H1 (cell line): ENCODE results near the gene ZBTB1. TPM values are rescaled to one million over a fixed set of nuclear protein-coding genes. Genes with fewer than 3 reads are reported as not detected.

ENCODE experiments used
- CTCF ChIA-PET: fragments of 300-600 bp; sonication (Branson Sonifier 250); formaldehyde crosslinking; loops from one replicate; lab custom pipeline; 2021; ENCODE audit not compliant: partially characterized antibody; lab: Charles Lee
- POLR2A ChIA-PET: fragments of 300-600 bp; sonication (Branson Sonifier 250); formaldehyde crosslinking; loops from one replicate; lab custom pipeline; 2021; ENCODE audit warnings: inconsistent platforms; ENCODE audit not compliant: partially characterized antibody; lab: Charles Lee
- DNase-seq, 2 experiments: peaks; one replicate each; pipeline versions ENCODE4 v3.0.0 to v3.0.0-alpha.2; 2010 to 2022; ENCODE audit warnings: low spot score in 2 of 2, low read depth in 1 of 2, mixed read lengths in 1 of 2
- FAIRE-seq: peaks from 2 replicates; lab custom pipeline; 2011; peaks lifted over from hg19 to GRCh38; lab: Jason Lieb, UNC
- H2AFZ ChIP-seq: 2 replicates; pipeline ENCODE4 v1.8.1; 2012; ENCODE audit warnings: low read length, inconsistent platforms
- H2AK5ac ChIP-seq: 2 replicates; pipeline ENCODE4 v1.6.1; 2013; ENCODE audit warnings: low read depth, low read length
- H2BK120ac ChIP-seq: replicated peaks from 2 replicates; pipeline ENCODE3; 2013; ENCODE audit warnings: low read depth, low read length, inconsistent platforms
- H2BK12ac ChIP-seq: 2 replicates; pipeline ENCODE4 v1.6.1; 2013; ENCODE audit warnings: low read depth, low read length
- H2BK15ac ChIP-seq: 2 replicates; pipeline ENCODE4 v1.6.1; 2013; ENCODE audit warnings: low read length
- H2BK20ac ChIP-seq: 2 replicates; pipeline ENCODE4 v1.6.1; 2013; ENCODE audit warnings: low read length
- H2BK5ac ChIP-seq: 2 replicates; pipeline ENCODE4 v1.6.1; 2013; ENCODE audit warnings: low read depth, low read length
- H3K14ac ChIP-seq: 2 replicates; pipeline ENCODE4 v1.6.1; 2013; ENCODE audit warnings: inconsistent platforms; ENCODE audit not compliant: insufficient read length
- H3K18ac ChIP-seq: 2 replicates; pipeline ENCODE4 v1.6.1; 2013; ENCODE audit warnings: low read length; ENCODE audit errors: extremely low read depth
- H3K23ac ChIP-seq: 2 replicates; pipeline ENCODE4 v1.6.1; 2013; ENCODE audit warnings: inconsistent platforms; ENCODE audit not compliant: insufficient read length
- H3K23me2 ChIP-seq: 2 replicates; pipeline ENCODE4 v1.6.1; 2013; ENCODE audit warnings: low read depth, low read length
- H3K27ac ChIP-seq: 2 replicates; pipeline ENCODE4 v1.6.1; 2011; ENCODE audit warnings: low read depth, low read length, inconsistent platforms
- H3K27me3 ChIP-seq, 4 experiments: replicated peaks in 1 of 4; 1 replicate in 1 of 4; 2 replicates in 3 of 4; pipeline versions ENCODE4 v1.6.1 to v1.8.1; 2011 to 2013; ENCODE audit warnings: low read length in 3 of 4, mild to moderate bottlenecking in 3 of 4, inconsistent platforms in 2 of 4, mixed read lengths in 2 of 4, moderate library complexity in 1 of 4; ENCODE audit not compliant: control insufficient read depth in 3 of 4, insufficient read depth in 3 of 4; ENCODE audit errors: extremely low read depth in 1 of 4
- H3K36me3 ChIP-seq, 4 experiments: 2 replicates each; pipeline versions ENCODE4 v1.6.1 to v1.8.1; 2011 to 2013; ENCODE audit warnings: mild to moderate bottlenecking in 4 of 4, low read length in 3 of 4, moderate library complexity in 2 of 4, control low read depth in 1 of 4, inconsistent platforms in 1 of 4; ENCODE audit not compliant: insufficient read depth in 4 of 4, control insufficient read depth in 2 of 4
- H3K4ac ChIP-seq: replicated peaks from 2 replicates; pipeline ENCODE3; 2013; ENCODE audit warnings: low read length, low read depth, mixed read lengths, inconsistent platforms; ENCODE audit not compliant: insufficient read length
- H3K4me1 ChIP-seq, 4 experiments: replicated peaks in 1 of 4; 1 replicate in 1 of 4; 2 replicates in 3 of 4; pipeline versions ENCODE4 v1.6.1 to v1.8.1; 2011 to 2013; ENCODE audit warnings: low read length in 3 of 4, inconsistent platforms in 2 of 4, mixed read lengths in 1 of 4; ENCODE audit not compliant: insufficient read depth in 4 of 4, control insufficient read depth in 3 of 4
- H3K4me2 ChIP-seq, 2 experiments: 2 replicates each; pipeline versions ENCODE4 v1.6.1 to v1.8.1; 2011 to 2013; ENCODE audit warnings: low read depth in 2 of 2, low read length in 2 of 2, control low read depth in 1 of 2, inconsistent platforms in 1 of 2, mild to moderate bottlenecking in 1 of 2; ENCODE audit not compliant: insufficient read depth in 1 of 2
- H3K4me3 ChIP-seq, 4 experiments: fragments of 200-600, 300-600 bp in 1 of 4; sonication (generic), shearing (Covaris generic), sonication (Bioruptor Twin) in 1 of 4; 2 replicates each; pipeline versions ENCODE4 v1.5.1 to v1.8.1; 2011 to 2016; ENCODE audit warnings: low read length in 4 of 4, low read depth in 3 of 4, control low read depth in 2 of 4, inconsistent platforms in 2 of 4, mild to moderate bottlenecking in 2 of 4, mixed read lengths in 1 of 4, moderate library complexity in 1 of 4; ENCODE audit not compliant: insufficient read depth in 2 of 4; ENCODE audit errors: extremely low read depth in 1 of 4
- H3K56ac ChIP-seq: replicated peaks from 2 replicates; pipeline ENCODE3; 2013; ENCODE audit warnings: low read depth, mild to moderate bottlenecking, mixed read lengths, low read length, inconsistent platforms; ENCODE audit not compliant: insufficient read length
- H3K79me1 ChIP-seq: 2 replicates; pipeline ENCODE4 v1.6.1; 2013; ENCODE audit warnings: low read depth, low read length, control low read depth
- H3K79me2 ChIP-seq, 2 experiments: 2 replicates each; pipeline versions ENCODE4 v1.6.1 to v1.8.1; 2012 to 2013; ENCODE audit warnings: low read length in 2 of 2, mild to moderate bottlenecking in 2 of 2, inconsistent platforms in 1 of 2; ENCODE audit not compliant: insufficient read depth in 2 of 2, control insufficient read depth in 1 of 2
- H3K9ac ChIP-seq, 4 experiments: replicated peaks in 1 of 4; 1 replicate in 1 of 4; 2 replicates in 3 of 4; pipeline versions ENCODE4 v1.6.1 to v1.8.1; 2011 to 2013; ENCODE audit warnings: low read depth in 3 of 4, low read length in 3 of 4, control low read depth in 2 of 4, mild to moderate bottlenecking in 2 of 4, moderate library complexity in 2 of 4, inconsistent platforms in 1 of 4; ENCODE audit errors: extremely low read depth in 1 of 4
- H3K9me3 ChIP-seq, 2 experiments: 2 replicates each; pipeline versions ENCODE4 v1.6.1 to v1.8.1; 2012 to 2013; ENCODE audit warnings: mild to moderate bottlenecking in 2 of 2, moderate library complexity in 2 of 2, control low read depth in 1 of 2, inconsistent platforms in 1 of 2, low read depth in 1 of 2, low read length in 1 of 2, mixed read lengths in 1 of 2; ENCODE audit not compliant: insufficient read depth in 2 of 2
- H4K20me1 ChIP-seq, 2 experiments: replicated peaks in 1 of 2; 2 replicates each; pipeline versions ENCODE3 to v1.8.1; 2011 to 2013; ENCODE audit warnings: inconsistent platforms in 2 of 2, low read length in 2 of 2, mild to moderate bottlenecking in 1 of 2; ENCODE audit not compliant: insufficient read depth in 2 of 2, control insufficient read depth in 1 of 2
- H4K5ac ChIP-seq: 2 replicates; pipeline ENCODE4 v1.6.1; 2013; ENCODE audit warnings: low read length, low read depth, mixed read lengths, inconsistent platforms; ENCODE audit not compliant: insufficient read length
- H4K8ac ChIP-seq: 2 replicates; pipeline ENCODE4 v1.8.0; 2013; ENCODE audit warnings: mild to moderate bottlenecking, moderate library complexity, low read length, inconsistent platforms; ENCODE audit not compliant: insufficient read depth; ENCODE audit errors: extremely low read depth
- H4K91ac ChIP-seq: replicated peaks from 2 replicates; pipeline ENCODE3; 2013; ENCODE audit warnings: low read length, mixed read lengths, inconsistent platforms; ENCODE audit not compliant: insufficient read length
- ATF2 ChIP-seq: IDR thresholded peaks from 2 replicates; pipeline ENCODE4 v1.6.1; 2012; ENCODE audit warnings: low read length, inconsistent platforms
- CTCF ChIP-seq, 3 experiments: IDR thresholded peaks; 1 replicate in 2 of 3; 2 replicates in 1 of 3; pipeline versions ENCODE4 v1.5.1 to v1.6.1; 2011; ENCODE audit warnings: low read length in 3 of 3, mild to moderate bottlenecking in 3 of 3, inconsistent platforms in 2 of 3, low read depth in 1 of 3, moderate library complexity in 1 of 3; ENCODE audit not compliant: insufficient read depth in 1 of 3; ENCODE audit errors: control extremely low read depth in 1 of 3
- EP300 ChIP-seq, 2 experiments: IDR thresholded peaks; 1 replicate in 1 of 2; 2 replicates in 1 of 2; pipeline ENCODE4 v1.6.1; 2011 to 2012; ENCODE audit warnings: low read depth in 2 of 2, low read length in 2 of 2, mild to moderate bottlenecking in 2 of 2, borderline replicate concordance in 1 of 2, inconsistent platforms in 1 of 2, moderate library complexity in 1 of 2
- MAX ChIP-seq: IDR thresholded peaks from 2 replicates; pipeline ENCODE4 v1.6.1; 2012; ENCODE audit warnings: inconsistent platforms
- WGBS, 2 experiments: shearing (Covaris generic) in 1 of 2; methylation state at CpG; one replicate each; pipeline versions ENCODE4 v1.1.6 to v1.1.7; 2013 to 2015; ENCODE audit warnings: low lambda C conversion rate in 2 of 2, mixed read lengths in 2 of 2, inconsistent platforms in 1 of 2, low coverage in 1 of 2, missing lambda C conversion rate in 1 of 2; ENCODE audit not compliant: insufficient replicate concordance in 2 of 2, insufficient coverage in 1 of 2, insufficient read length in 1 of 2; ENCODE audit errors: extremely low coverage in 1 of 2, missing lambda C conversion rate in 1 of 2; 5-methylcytosine and 5-hydroxymethylcytosine counted together
- polyA plus RNA-seq, 7 experiments: library from polyadenylated mRNA; depleted of rRNA in 3 of 7; stranded (reverse) in 5 of 7; unstranded in 2 of 7; fragments of >200 nt in 5 of 7; fragments of 200-250 nt in 2 of 7; gene quantifications; 1 replicate in 5 of 7; 2 replicates in 1 of 7; 4 replicates in 1 of 7; pipeline versions ENCODE4 v1.2.1 to v1.2.3, GENCODE V29; 2011 to 2013; ENCODE audit warnings: missing spikeins in 2 of 7, mixed read lengths in 2 of 7
- total RNA-seq: library from RNA; stranded (reverse); fragmentation: NEBNext Ultra II Directional; extraction: Animal tissue kit (Norgen Biotek cat#: 25700); gene quantifications from 2 replicates; pipeline ENCODE4 v1.2.1, GENCODE V29; 2021

Gene ZBTB1
- total and polyA plus RNA-seq, 2 of the 8 experiments (the other 6 are each of a cell fraction or from before 2014, with no cell fraction given): 13.6 to 27.5 TPM

- FAIRE-seq: no peak
- H4K20me1 ChIP-seq: peaks cover 3 to 7% of the 10 kb centered on the region in 2 experiments
- CTCF ChIA-PET: interaction anchor here (0.6 to 1.5 kb wide), 4 partner anchors 29 to 511 kb away, joined by 3 to 5 read pairs (median 4); no protein-coding TSS in a partner anchor
Observed at GRCh38 chr14:64507376-64508156, 3.0 kb downstream of the ZBTB1 start.

More at GRCh38 chr14:64507376-64508156, 3.0 kb downstream of the ZBTB1 start:
- H3K4ac ChIP-seq: no peak overlapping the region
- peaks cover 12 to 75% of the 10 kb centered on the region in 2 experiments for H3K79me2 ChIP-seq
- H2BK5ac ChIP-seq: no peak overlapping the region
- WGBS, 2 experiments: 89% methylated on average over 4 of the region's 4 CpGs; no CpG with 5 or more reads in 1 of the 2 experiments
- H3K4me2 ChIP-seq: peak overlapping the region in 1 of 2 experiments; percentile 9; a peak in 1 of 4 replicates
- peaks cover under 1 to 9% (median 9%) of the 10 kb centered on the region in 4 experiments; a peak in 5 of 7 replicates for H3K4me1 ChIP-seq
- H3K23ac ChIP-seq: no peak overlapping the region
- POLR2A ChIA-PET: interaction anchor here (0.8 kb wide), 1 partner anchor 15 kb away, joined by 3 read pairs; no protein-coding TSS in a partner anchor
- no peak overlapping the region for H2BK12ac ChIP-seq
- peaks cover 18% of the 10 kb centered on the region for H3K23me2 ChIP-seq
- peaks cover 6% of the 10 kb centered on the region; the same call in 1 of the 2 replicates for H3K79me1 ChIP-seq
- no peak overlapping the region for H2AK5ac ChIP-seq
- H2BK120ac ChIP-seq: no peak overlapping the region
- H3K9me3 ChIP-seq: no peaks in the 10 kb centered on the region
- 0 out of 8 replicates have a peak overlapping the region, but pooled peaks of 1 of the 4 experiments have one; percentile 0 for H3K4me3 ChIP-seq
- no peak overlapping the region for H3K27ac ChIP-seq
- no peaks in the 10 kb centered on the region for H3K36me3 ChIP-seq
- H3K18ac ChIP-seq: no peak overlapping the region
- H3K9ac ChIP-seq: no peak overlapping the region
- TF ChIP-seq MAX (no peak), CTCF (IDR thresholded peaks at IDR 0.05; ENCODE audit: control extremely low read depth in 1 of 3, insufficient read depth in 1 of 3, low read depth in 1 of 3, low read length in 3 of 3) (no peak), EP300 (IDR thresholded peaks at IDR 0.05; ENCODE audit: borderline replicate concordance in 1 of 2, low read depth in 2 of 2, low read length in 2 of 2) (no peak), ATF2 (no peak)
- TF ChIP-seq, all 59 proteins: peak for 0
- H4K8ac ChIP-seq: no peak overlapping the region
- H3K27me3 ChIP-seq: no peaks in the 10 kb centered on the region
- H2BK15ac ChIP-seq: no peak overlapping the region
- no peak overlapping the region for H2BK20ac ChIP-seq
- no peak overlapping the region for H4K91ac ChIP-seq
- H3K56ac ChIP-seq: no peak overlapping the region
- H3K14ac ChIP-seq: no peak overlapping the region
- H2AFZ ChIP-seq: no peak overlapping the region
- H4K5ac ChIP-seq: no peak overlapping the region
- no peak for DNase-seq
